GM18951 (cell line): ENCODE results near the gene CPM.
"Not testable (repeated sequence)": the region's sequence is repeated elsewhere in the genome, so short reads cannot be mapped to it uniquely, and the experiment has no call there.

Source experiments
- POLR2A ChIP-seq: IDR thresholded peaks from 4 replicates; pipeline ENCODE4 v1.6.1; 2011; ENCODE audit warnings: mild to moderate bottlenecking; ENCODE audit not compliant: insufficient read length, insufficient read depth; ENCODE audit errors: extremely low read depth
- in situ Hi-C: fragments of 300-500 bp; cut with MboI; formaldehyde crosslinking; loops from one replicate; pipeline ENCODE4 v1.12.0; 2022; ENCODE audit warnings: low sequenced_read_pairs, mixed read lengths, inconsistent platforms; ENCODE audit not compliant: unreplicated experiment

The CPM gene

GRCh38 chr12:68842784-68843567 is 90.0 kb downstream of the CPM start:
- in situ Hi-C loops = no loop called here
- no peak for TF ChIP-seq POLR2A

DNA sequence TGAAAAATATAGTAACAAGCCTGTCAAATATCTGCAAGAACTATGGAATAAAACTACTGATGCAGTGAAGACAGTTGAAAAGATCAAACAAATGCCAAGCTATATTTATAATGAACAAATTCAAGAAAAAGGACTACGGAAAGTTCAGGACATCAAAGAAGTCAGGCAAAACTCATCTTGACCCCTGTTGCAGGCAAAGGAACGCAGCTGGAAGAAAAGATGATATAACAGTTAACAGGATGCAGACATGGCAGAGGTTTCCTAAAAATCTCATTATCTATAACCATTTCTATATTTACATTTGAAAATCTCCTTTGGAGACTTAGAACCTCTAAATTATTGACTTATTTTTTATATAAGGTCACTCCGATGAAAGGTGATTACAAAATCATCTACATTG is 90.8 kb downstream of the CPM start:
- no peak for TF ChIP-seq POLR2A
- in situ Hi-C loops = no loop called here

- no peak for TF ChIP-seq POLR2A
- in situ Hi-C loops = no loop called here
Observed at GRCh38 chr12:68841717-68842116, 91.3 kb downstream of the CPM start.

DNA sequence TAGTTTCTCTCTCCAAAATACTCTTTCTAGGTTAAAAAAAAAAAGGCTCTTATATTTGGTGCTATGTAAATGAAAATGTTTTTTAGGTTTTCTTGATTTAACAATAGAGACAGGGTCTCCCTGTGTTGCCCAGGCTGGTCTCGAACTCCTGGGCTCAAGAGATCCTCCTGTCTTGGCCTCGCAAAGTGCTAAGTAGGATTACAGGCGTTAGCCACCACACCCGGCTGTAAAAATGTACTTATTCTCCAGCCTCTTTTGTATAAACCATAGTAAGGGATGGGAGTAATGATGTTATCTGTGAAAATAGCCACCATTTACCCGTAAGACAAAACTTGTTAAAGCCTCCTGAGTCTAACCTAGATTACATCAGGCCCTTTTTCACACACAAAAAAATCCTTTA is 91.8 kb downstream of the CPM start:
- in situ Hi-C loops = not testable (repeated sequence)

DNA sequence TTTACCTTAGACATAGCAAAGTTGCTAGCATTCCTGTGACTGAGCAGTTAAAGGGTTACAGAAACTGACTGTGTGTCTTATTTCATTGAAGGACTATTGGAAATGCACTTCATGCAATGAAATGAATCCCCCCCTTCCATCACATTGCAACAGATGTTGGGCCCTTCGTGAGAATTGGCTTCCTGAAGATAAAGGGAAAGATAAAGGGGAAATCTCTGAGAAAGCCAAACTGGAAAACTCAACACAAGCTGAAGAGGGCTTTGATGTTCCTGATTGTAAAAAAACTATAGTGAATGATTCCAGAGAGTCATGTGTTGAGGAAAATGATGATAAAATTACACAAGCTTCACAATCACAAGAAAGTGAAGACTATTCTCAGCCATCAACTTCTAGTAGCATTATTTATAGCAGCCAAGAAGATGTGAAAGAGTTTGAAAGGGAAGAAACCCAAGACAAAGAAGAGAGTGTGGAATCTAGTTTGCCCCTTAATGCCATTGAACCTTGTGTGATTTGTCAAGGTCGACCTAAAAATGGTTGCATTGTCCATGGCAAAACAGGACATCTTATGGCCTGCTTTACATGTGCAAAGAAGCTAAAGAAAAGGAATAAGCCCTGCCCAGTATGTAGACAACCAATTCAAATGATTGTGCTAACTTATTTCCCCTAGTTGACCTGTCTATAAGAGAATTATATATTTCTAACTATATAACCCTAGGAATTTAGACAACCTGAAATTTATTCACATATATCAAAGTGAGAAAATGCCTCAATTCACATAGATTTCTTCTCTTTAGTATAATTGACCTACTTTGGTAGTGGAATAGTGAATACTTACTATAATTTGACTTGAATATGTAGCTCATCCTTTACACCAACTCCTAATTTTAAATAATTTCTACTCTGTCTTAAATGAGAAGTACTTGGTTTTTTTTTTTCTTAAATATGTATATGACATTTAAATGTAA is 93.5 kb downstream of the CPM start:
- in situ Hi-C loops = no loop called here

GRCh38 chr12:68838046-68838886 is 94.7 kb downstream of the CPM start:
- in situ Hi-C loops = no loop called here
- no peak for TF ChIP-seq POLR2A

More for the DNA sequence above, 93.5 kb downstream of the CPM start:
- no peak for TF ChIP-seq POLR2A

- no peak for TF ChIP-seq POLR2A
- in situ Hi-C loops = no loop called here
Observed at GRCh38 chr12:68837215-68837614, 95.8 kb downstream of the CPM start.

DNA sequence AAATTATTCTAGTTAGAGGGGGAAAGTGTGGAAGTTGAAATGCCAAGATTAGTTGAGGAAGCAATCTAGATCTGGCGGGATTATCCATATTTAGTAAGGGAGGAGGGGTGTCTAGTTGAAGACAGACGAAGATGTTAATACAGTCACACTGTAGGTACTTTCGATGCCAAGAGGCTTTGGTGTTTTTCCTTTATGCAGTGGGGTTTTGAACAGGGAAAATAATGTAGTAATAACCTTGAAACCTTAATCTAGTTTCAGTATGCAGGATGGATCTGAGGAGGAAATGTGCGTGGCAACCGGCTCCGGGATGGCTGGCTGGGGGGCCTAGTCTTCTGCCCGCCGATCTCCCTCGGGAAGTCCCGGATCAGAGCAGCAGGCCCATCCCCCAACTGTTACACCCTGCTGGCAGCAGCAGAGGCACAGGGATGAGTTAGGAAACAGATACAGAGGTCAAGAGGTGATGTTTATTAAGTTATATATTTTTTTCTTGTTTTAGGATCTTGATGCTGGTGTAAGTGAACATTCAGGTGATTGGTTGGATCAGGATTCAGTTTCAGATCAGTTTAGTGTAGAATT is 97.5 kb downstream of the CPM start:
- in situ Hi-C loops = no loop called here
- TF ChIP-seq POLR2A = peak; percentile 45

GRCh38 chr12:68833508-68833907 is 99.5 kb downstream of the CPM start:
- in situ Hi-C loops = no loop called here
- no peak for TF ChIP-seq POLR2A

- TF ChIP-seq POLR2A = no peak
- in situ Hi-C loops = no loop called here
Observed at GRCh38 chr12:68832504-68832867, 100.5 kb downstream of the CPM start.

GRCh38 chr12:68831751-68832503 is 101.0 kb downstream of the CPM start:
- TF ChIP-seq POLR2A = no peak
- in situ Hi-C loops = no loop called here

- in situ Hi-C loops = no loop called here
- no peak for TF ChIP-seq POLR2A
Observed at GRCh38 chr12:68831272-68831671, 101.7 kb downstream of the CPM start.

GRCh38 chr12:68828672-68829068 is 104.3 kb downstream of the CPM start:
- in situ Hi-C loops = no loop called here
- TF ChIP-seq POLR2A = no peak
